H1 (cell line): ENCODE data around the gene LUZP1. TPM values are rescaled to one million over a fixed set of nuclear protein-coding genes. Genes with fewer than 3 reads are reported as not detected.

Experiments
- EZH2 ChIP-seq: fragments of 200-600 bp; sonication (generic); IDR thresholded peaks from 2 replicates; pipeline ENCODE4 v1.7.1; 2012; ENCODE audit warnings: low read depth, mild to moderate bottlenecking, moderate library complexity, low read length, inconsistent platforms; ENCODE audit not compliant: severe bottlenecking
- KDM4A ChIP-seq: IDR thresholded peaks from one replicate; pipeline ENCODE4 v1.7.1; 2012; ENCODE audit warnings: low read depth, mild to moderate bottlenecking, moderate library complexity, low read length, inconsistent platforms; ENCODE audit not compliant: severe bottlenecking
- POU5F1 ChIP-seq: IDR thresholded peaks from 2 replicates; pipeline ENCODE4 v1.6.1; 2011; ENCODE audit warnings: low read depth, mild to moderate bottlenecking, low read length, moderate library complexity
- SIRT6 ChIP-seq: IDR thresholded peaks from one replicate; pipeline ENCODE4 v1.7.1; 2012; ENCODE audit warnings: low read length, inconsistent platforms
- SP2 ChIP-seq: IDR thresholded peaks from 2 replicates; pipeline ENCODE4 v1.6.1; 2012; ENCODE audit warnings: mild to moderate bottlenecking, low read length, inconsistent platforms
- TEAD4 ChIP-seq: IDR thresholded peaks from 2 replicates; pipeline ENCODE4 v1.6.1; 2012; ENCODE audit warnings: low read depth, low read length, inconsistent platforms, mixed read lengths
- polyA plus RNA-seq, 7 experiments: library from polyadenylated mRNA; depleted of rRNA in 3 of 7; stranded (reverse) in 5 of 7; unstranded in 2 of 7; fragments of >200 nt in 5 of 7; fragments of 200-250 nt in 2 of 7; gene quantifications; 1 replicate in 5 of 7; 2 replicates in 1 of 7; 4 replicates in 1 of 7; pipeline versions ENCODE4 v1.2.1 to v1.2.3, GENCODE V29; 2011 to 2013; ENCODE audit warnings: missing spikeins in 2 of 7, mixed read lengths in 2 of 7
- total RNA-seq: library from RNA; stranded (reverse); fragmentation: NEBNext Ultra II Directional; extraction: Animal tissue kit (Norgen Biotek cat#: 25700); gene quantifications from 2 replicates; pipeline ENCODE4 v1.2.1, GENCODE V29; 2021
- TF ChIP-seq, protein P1 (sequence below): IDR thresholded peaks from 2 replicates; pipeline ENCODE4 v1.6.1; 2011; ENCODE audit warnings: low read length, improper control_type of control experiment
- TF ChIP-seq, protein P2 (sequence below): IDR thresholded peaks from 2 replicates; pipeline ENCODE4 v1.6.1; 2012; ENCODE audit warnings: inconsistent platforms
- TF ChIP-seq, protein P3 (sequence below): fragments of 300-600 bp; sonication (generic); IDR thresholded peaks from 2 replicates; pipeline ENCODE4 v1.7.1; 2012; ENCODE audit warnings: low read length, moderate library complexity, mild to moderate bottlenecking, inconsistent platforms; ENCODE audit not compliant: insufficient replicate concordance

The LUZP1 gene
- total and polyA plus RNA-seq, 2 of the 8 experiments (the other 6 are each of a cell fraction or from before 2014, with no cell fraction given) = 14.0 to 60.5 TPM

DNA sequence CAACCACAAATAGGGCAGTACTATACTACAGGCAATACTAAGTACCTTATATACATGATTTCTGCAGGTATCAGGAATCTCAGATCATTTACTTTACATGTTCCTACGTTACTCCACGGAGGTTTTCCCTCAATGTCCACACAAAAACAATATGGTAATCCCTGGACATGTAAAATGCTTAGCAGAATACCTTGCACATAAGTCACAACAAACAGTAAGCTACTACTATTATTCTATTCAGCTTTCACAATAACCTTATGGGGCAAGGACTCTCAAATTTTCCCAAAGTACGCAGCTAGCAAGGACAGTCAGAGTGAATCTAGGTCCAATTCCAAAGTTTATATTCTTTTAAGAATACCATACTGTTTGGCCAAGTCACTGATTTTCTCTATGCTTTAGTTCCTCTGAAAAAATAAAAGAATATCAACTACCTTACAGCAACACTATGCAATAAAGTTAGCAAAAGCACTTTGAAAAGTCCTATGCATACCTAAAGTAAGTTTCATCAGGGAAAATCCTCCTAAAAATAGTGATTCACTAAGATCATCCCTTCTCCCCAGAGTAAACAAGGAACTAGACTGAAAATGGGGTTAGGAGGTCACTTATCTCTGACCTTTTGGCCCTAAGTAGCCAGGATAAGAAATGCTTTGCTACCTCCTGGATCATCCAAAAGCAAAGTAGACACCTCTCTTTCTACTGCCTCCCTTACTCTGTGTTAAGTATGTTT is 67.4 kb downstream of the LUZP1 start (continued):
- TF ChIP-seq, protein P1, sequence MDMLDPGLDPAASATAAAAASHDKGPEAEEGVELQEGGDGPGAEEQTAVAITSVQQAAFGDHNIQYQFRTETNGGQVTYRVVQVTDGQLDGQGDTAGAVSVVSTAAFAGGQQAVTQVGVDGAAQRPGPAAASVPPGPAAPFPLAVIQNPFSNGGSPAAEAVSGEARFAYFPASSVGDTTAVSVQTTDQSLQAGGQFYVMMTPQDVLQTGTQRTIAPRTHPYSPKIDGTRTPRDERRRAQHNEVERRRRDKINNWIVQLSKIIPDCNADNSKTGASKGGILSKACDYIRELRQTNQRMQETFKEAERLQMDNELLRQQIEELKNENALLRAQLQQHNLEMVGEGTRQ = no peak
- no peak for TF ChIP-seq SP2
- TF ChIP-seq KDM4A = no peak
- no peak for TF ChIP-seq TEAD4
- TF ChIP-seq, protein P2, sequence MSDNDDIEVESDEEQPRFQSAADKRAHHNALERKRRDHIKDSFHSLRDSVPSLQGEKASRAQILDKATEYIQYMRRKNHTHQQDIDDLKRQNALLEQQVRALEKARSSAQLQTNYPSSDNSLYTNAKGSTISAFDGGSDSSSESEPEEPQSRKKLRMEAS = no peak
- TF ChIP-seq SIRT6 = no peak
- no peak for TF ChIP-seq EZH2
- TF ChIP-seq, protein P3, sequence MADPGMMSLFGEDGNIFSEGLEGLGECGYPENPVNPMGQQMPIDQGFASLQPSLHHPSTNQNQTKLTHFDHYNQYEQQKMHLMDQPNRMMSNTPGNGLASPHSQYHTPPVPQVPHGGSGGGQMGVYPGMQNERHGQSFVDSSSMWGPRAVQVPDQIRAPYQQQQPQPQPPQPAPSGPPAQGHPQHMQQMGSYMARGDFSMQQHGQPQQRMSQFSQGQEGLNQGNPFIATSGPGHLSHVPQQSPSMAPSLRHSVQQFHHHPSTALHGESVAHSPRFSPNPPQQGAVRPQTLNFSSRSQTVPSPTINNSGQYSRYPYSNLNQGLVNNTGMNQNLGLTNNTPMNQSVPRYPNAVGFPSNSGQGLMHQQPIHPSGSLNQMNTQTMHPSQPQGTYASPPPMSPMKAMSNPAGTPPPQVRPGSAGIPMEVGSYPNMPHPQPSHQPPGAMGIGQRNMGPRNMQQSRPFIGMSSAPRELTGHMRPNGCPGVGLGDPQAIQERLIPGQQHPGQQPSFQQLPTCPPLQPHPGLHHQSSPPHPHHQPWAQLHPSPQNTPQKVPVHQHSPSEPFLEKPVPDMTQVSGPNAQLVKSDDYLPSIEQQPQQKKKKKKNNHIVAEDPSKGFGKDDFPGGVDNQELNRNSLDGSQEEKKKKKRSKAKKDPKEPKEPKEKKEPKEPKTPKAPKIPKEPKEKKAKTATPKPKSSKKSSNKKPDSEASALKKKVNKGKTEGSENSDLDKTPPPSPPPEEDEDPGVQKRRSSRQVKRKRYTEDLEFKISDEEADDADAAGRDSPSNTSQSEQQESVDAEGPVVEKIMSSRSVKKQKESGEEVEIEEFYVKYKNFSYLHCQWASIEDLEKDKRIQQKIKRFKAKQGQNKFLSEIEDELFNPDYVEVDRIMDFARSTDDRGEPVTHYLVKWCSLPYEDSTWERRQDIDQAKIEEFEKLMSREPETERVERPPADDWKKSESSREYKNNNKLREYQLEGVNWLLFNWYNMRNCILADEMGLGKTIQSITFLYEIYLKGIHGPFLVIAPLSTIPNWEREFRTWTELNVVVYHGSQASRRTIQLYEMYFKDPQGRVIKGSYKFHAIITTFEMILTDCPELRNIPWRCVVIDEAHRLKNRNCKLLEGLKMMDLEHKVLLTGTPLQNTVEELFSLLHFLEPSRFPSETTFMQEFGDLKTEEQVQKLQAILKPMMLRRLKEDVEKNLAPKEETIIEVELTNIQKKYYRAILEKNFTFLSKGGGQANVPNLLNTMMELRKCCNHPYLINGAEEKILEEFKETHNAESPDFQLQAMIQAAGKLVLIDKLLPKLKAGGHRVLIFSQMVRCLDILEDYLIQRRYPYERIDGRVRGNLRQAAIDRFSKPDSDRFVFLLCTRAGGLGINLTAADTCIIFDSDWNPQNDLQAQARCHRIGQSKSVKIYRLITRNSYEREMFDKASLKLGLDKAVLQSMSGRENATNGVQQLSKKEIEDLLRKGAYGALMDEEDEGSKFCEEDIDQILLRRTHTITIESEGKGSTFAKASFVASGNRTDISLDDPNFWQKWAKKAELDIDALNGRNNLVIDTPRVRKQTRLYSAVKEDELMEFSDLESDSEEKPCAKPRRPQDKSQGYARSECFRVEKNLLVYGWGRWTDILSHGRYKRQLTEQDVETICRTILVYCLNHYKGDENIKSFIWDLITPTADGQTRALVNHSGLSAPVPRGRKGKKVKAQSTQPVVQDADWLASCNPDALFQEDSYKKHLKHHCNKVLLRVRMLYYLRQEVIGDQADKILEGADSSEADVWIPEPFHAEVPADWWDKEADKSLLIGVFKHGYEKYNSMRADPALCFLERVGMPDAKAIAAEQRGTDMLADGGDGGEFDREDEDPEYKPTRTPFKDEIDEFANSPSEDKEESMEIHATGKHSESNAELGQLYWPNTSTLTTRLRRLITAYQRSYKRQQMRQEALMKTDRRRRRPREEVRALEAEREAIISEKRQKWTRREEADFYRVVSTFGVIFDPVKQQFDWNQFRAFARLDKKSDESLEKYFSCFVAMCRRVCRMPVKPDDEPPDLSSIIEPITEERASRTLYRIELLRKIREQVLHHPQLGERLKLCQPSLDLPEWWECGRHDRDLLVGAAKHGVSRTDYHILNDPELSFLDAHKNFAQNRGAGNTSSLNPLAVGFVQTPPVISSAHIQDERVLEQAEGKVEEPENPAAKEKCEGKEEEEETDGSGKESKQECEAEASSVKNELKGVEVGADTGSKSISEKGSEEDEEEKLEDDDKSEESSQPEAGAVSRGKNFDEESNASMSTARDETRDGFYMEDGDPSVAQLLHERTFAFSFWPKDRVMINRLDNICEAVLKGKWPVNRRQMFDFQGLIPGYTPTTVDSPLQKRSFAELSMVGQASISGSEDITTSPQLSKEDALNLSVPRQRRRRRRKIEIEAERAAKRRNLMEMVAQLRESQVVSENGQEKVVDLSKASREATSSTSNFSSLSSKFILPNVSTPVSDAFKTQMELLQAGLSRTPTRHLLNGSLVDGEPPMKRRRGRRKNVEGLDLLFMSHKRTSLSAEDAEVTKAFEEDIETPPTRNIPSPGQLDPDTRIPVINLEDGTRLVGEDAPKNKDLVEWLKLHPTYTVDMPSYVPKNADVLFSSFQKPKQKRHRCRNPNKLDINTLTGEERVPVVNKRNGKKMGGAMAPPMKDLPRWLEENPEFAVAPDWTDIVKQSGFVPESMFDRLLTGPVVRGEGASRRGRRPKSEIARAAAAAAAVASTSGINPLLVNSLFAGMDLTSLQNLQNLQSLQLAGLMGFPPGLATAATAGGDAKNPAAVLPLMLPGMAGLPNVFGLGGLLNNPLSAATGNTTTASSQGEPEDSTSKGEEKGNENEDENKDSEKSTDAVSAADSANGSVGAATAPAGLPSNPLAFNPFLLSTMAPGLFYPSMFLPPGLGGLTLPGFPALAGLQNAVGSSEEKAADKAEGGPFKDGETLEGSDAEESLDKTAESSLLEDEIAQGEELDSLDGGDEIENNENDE = no peak
- TF ChIP-seq POU5F1 = no peak
